NB4 (cell line): ENCODE measurements around the gene DNMT1.

Source experiments
- DNase-seq: peaks from one replicate; pipeline ENCODE4 v3.0.0; 2010; ENCODE audit warnings: low read depth
- H3K4me3 ChIP-seq: one replicate; pipeline ENCODE4 v1.5.1; 2011; ENCODE audit warnings: mild to moderate bottlenecking, low read depth, low read length, moderate library complexity
- CTCF ChIP-seq: IDR thresholded peaks from one replicate; pipeline ENCODE4 v1.5.1; 2012; ENCODE audit warnings: low read depth, low read length
- MAX ChIP-seq: IDR thresholded peaks from 2 replicates; pipeline ENCODE4 v1.6.1; 2011; ENCODE audit warnings: low read depth, low read length
- MYC ChIP-seq: IDR thresholded peaks from 2 replicates; pipeline ENCODE4 v1.6.1; 2011; ENCODE audit warnings: low read depth, low read length
- POLR2A ChIP-seq: IDR thresholded peaks from 2 replicates; pipeline ENCODE4 v1.6.1; 2011; ENCODE audit warnings: mild to moderate bottlenecking; ENCODE audit not compliant: insufficient read length; ENCODE audit errors: extremely low read depth

The DNMT1 gene

GRCh38 chr19:10228393-10228792 is 33.6 kb upstream of the DNMT1 start:
- H3K4me3 ChIP-seq = no peak overlapping the region
- no peak for TF ChIP-seq MAX
- no peak for TF ChIP-seq POLR2A
- TF ChIP-seq CTCF = no peak
- no peak for TF ChIP-seq MYC
- DNase-seq = peak; percentile 73

GRCh38 chr19:10227026-10227971 is 32.5 kb upstream of the DNMT1 start:
- no peak for DNase-seq
- TF ChIP-seq MAX (no peak), CTCF (peak; percentile 28), POLR2A (no peak)
- no peak overlapping the region for H3K4me3 ChIP-seq

GRCh38 chr19:10226376-10227025 is 31.7 kb upstream of the DNMT1 start:
- DNase-seq = no peak
- no peak overlapping the region for H3K4me3 ChIP-seq
- TF ChIP-seq MYC (no peak), MAX (no peak), POLR2A (no peak), CTCF (no peak)

GRCh38 chr19:10226021-10226375 is 31.2 kb upstream of the DNMT1 start:
- no peak for TF ChIP-seq MYC
- TF ChIP-seq POLR2A = no peak
- TF ChIP-seq CTCF = no peak
- no peak for TF ChIP-seq MAX
- no peak for DNase-seq
- H3K4me3 ChIP-seq = no peak overlapping the region

GRCh38 chr19:10224337-10224736 is 29.6 kb upstream of the DNMT1 start:
- H3K4me3 ChIP-seq = no peak overlapping the region

More at GRCh38 chr19:10224337-10224736, 29.6 kb upstream of the DNMT1 start:
- DNase-seq = no peak
- TF ChIP-seq POLR2A (no peak), MAX (no peak), MYC (no peak), CTCF (no peak)
